ENCODE results near the gene HID1. TPM values are rescaled to one million over a fixed set of nuclear protein-coding genes. Genes with fewer than 3 reads are reported as not detected.

The HID1 gene
- total RNA-seq, 1 donor from 2014 or later = 5.5 TPM

DNA sequence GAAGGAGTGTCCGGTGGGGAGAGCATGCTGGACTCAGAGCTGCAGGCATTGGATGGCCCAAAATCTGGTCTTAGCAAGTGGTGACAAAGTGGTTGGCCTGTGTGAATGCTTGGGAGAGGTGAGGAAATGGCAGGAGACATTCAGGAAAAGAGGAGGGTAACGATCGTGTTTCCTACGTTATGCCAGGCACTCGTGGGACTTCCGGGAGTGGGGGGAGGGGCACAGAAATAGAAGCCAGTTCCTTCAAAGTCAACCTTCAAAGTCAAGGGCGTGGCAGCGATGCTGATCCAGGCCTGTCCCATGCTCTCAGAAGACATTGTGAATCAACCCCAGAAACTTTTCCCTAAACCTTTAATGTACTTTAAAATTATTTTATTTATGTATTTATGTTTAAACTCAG is 33.0 kb downstream of the HID1 start:
- H3K27me3 ChIP-seq (ENCODE audit: control insufficient read depth, insufficient read depth, low read length) = peaks cover 27% of the 10 kb centered on the region
- no peak for TF ChIP-seq CTCF (IDR thresholded peaks at IDR 0.05; ENCODE audit: insufficient read depth, low read length, severe bottlenecking)
- H3K4me3 ChIP-seq (ENCODE audit: low read depth, low read length) = no peak overlapping the region
- no peak for DNase-seq (ENCODE audit: low read depth)
- H3K36me3 ChIP-seq (ENCODE audit: control insufficient read depth, insufficient read depth, low read length) = no peaks in the 10 kb centered on the region
- FAIRE-seq = no peak

DNA sequence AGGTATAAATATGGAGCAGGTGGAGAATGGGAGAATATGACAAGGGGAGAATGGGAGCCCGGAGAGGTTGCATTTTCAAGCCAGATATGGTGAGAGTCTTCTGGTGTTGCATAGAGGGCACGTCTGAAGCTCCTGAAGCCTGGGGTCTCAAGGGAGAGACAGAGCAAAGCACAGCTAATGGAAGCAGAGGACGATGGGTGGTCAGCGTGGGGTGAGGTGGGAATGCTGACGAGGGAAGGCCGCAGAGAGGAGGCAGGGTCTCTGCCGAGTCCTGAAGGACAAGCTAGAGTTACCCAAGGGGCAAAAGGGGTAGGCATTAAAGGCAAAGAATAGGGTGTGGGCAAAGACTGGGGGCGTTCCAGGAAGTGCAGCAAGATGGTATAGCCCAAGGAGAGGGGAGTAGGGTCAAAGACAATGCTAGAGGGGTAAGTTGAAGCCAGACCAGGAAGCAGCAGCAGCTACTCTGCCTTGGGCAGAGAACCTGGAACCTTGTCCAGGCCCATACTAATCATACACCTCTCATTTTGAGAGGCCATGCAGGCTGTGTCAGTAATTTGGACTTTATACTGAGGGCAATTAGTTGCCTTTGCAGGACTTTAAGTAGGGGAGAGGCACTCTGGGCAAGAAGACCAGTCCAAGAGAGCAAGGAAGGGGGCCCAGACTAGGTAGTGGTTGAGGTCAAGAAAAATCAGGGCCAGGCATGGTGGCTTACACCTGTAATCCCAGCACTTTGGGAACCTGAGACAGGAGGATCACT is 34.2 kb downstream of the HID1 start:
- Histone ChIP-seq H3K27me3 (ENCODE audit: control insufficient read depth, insufficient read depth, low read length) (peaks cover 31% of the 10 kb centered on the region), H3K4me3 (ENCODE audit: low read depth, low read length) (no peak overlapping the region), H3K36me3 (ENCODE audit: control insufficient read depth, insufficient read depth, low read length) (no peaks in the 10 kb centered on the region)
- FAIRE-seq = no peak
- DNase-seq (ENCODE audit: low read depth) = no peak
- no peak for TF ChIP-seq CTCF (IDR thresholded peaks at IDR 0.05; ENCODE audit: insufficient read depth, low read length, severe bottlenecking)

GRCh38 chr17:74937064-74938051 is 35.2 kb downstream of the HID1 start:
- no peak for TF ChIP-seq CTCF (IDR thresholded peaks at IDR 0.05; ENCODE audit: insufficient read depth, low read length, severe bottlenecking)
- Histone ChIP-seq H3K4me3 (ENCODE audit: low read depth, low read length) (no peak overlapping the region), H3K27me3 (ENCODE audit: control insufficient read depth, insufficient read depth, low read length) (peaks cover 38% of the 10 kb centered on the region), H3K36me3 (ENCODE audit: control insufficient read depth, insufficient read depth, low read length) (no peaks in the 10 kb centered on the region)
- DNase-seq (ENCODE audit: low read depth) (no peak), FAIRE-seq (no peak)

GRCh38 chr17:74936470-74936799 is 36.1 kb downstream of the HID1 start:
- DNase-seq (ENCODE audit: low read depth) (no peak), FAIRE-seq (no peak)
- TF ChIP-seq CTCF (IDR thresholded peaks at IDR 0.05; ENCODE audit: insufficient read depth, low read length, severe bottlenecking) = no peak
- Histone ChIP-seq H3K4me3 (ENCODE audit: low read depth, low read length) (no peak overlapping the region), H3K27me3 (ENCODE audit: control insufficient read depth, insufficient read depth, low read length) (peaks cover 38% of the 10 kb centered on the region), H3K36me3 (ENCODE audit: control insufficient read depth, insufficient read depth, low read length) (no peaks in the 10 kb centered on the region)

DNA sequence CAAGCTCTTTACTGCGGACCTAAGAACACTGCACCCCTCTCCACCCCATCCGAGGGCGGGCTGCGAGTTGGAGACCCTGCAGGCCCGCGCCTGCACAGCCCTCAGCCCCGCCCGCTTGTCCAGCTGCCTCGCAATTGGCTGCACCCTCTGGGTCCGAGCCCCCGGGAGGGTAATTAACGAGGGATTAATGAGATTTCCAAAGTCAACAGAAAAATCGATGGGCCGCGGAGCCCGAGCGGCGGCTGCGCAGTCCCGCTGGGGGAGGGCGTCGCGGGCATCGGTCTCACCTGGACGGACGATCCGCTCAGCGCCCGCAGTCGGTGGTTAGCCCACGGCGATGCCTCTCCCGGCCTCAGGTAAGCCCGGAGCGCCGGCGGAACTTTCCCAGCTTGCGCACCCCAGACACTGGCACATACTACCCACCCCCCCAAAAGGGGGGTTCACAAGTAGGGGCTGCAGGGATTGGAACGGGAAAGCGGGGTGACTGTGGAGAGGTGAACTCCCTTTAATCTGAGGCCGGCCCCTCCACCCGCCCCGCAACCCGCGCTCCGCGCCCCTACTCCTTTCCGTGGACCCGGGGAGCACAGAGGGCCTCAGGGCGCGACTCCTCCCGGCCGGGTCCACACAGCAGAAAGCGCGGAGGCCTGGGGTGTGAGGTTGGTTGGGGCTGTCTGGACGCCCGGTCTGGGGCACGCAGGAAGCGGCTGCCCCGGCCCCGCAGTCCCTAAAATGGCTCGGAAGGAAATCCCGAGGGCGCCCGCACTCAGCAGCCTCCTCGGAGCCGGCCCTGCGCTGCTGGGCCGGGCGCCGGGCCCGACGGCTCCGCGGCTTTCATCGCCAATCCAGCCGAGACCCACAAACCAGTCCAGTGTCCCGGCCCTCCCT is 36.7 kb downstream of the HID1 start, which contains the start of gene OTOP3:
Gene OTOP3, plus strand, starts transcription at position 314 of the 885 bp plus-strand sequence. Its CDS starts 24 bp downstream, at position 338.
- DNase-seq (ENCODE audit: low read depth) = no peak
- no peak within 1 kb of the TSS for H3K4me3 ChIP-seq (ENCODE audit: low read depth, low read length)
- no peak for FAIRE-seq
- no peak for TF ChIP-seq CTCF (IDR thresholded peaks at IDR 0.05; ENCODE audit: insufficient read depth, low read length, severe bottlenecking)
- peaks cover 38% of the 10 kb centered on the region for H3K27me3 ChIP-seq (ENCODE audit: control insufficient read depth, insufficient read depth, low read length)
- H3K36me3 ChIP-seq (ENCODE audit: control insufficient read depth, insufficient read depth, low read length) = no peaks in the 10 kb centered on the region
